HCT116 (cell line): ENCODE measurements around the gene GNB4. TPM values are rescaled to one million over a fixed set of nuclear protein-coding genes. Genes with fewer than 3 reads are reported as not detected.

ENCODE experiments used
- ATAC-seq: fragments of 200-7000 bp; cut with Tn5 transposase; 2 replicates; pipeline ENCODE4 v1.9.1; 2020; ENCODE audit warnings: mild to moderate bottlenecking, moderate library complexity
- Bru-seq: library from RNA; stranded (reverse); fragments of 400-500 nt; gene quantifications from one replicate; lab custom pipeline; 2021; lab: Mats Ljungman, UMichigan
- BruChase-seq, 2 experiments: library from RNA; stranded (reverse); fragments of 400-500 nt; gene quantifications; one replicate each; lab custom pipeline; 2021; lab: Mats Ljungman, UMichigan
- BruUV-seq: library from RNA; stranded (reverse); fragments of 400-500 nt; replicated peaks from 2 replicates; lab custom pipeline; 2021; lab: Mats Ljungman, UMichigan
- CTCF ChIA-PET: fragments of 300-600 bp; sonication (Branson Sonifier 250); formaldehyde crosslinking; loops from one replicate; lab custom pipeline; 2021; ENCODE audit warnings: antibody characterized with exemption; lab: Charles Lee
- POLR2A ChIA-PET: fragments of 300-600, 350-600 bp; sonication (Branson Sonifier 250); formaldehyde crosslinking; loops from one replicate; lab custom pipeline; 2021; ENCODE audit warnings: antibody characterized with exemption; lab: Charles Lee
- RAD21 ChIA-PET, 2 experiments: fragments of 300-600 bp; sonication (Branson Sonifier 250); formaldehyde crosslinking; loops; one replicate each; lab custom pipeline; 2023; ENCODE audit warnings: low total read pairs in 2 of 2; ENCODE audit not compliant: uncharacterized antibody in 2 of 2, unreplicated experiment in 2 of 2, low non-redundant PET in 1 of 2; lab: Charles Lee
- DNase-seq: peaks from one replicate; pipeline ENCODE4 v3.0.0-alpha.2; 2010; ENCODE audit warnings: low read depth, low spot score
- H2AFZ ChIP-seq: fragments of 200-600 bp; shearing (Covaris generic), sonication (generic); 2 replicates; pipeline ENCODE4 v1.6.1; 2017; ENCODE audit warnings: low read depth, mixed run types, mixed read lengths, antibody characterized with exemption, low read length; ENCODE audit not compliant: poor library complexity, severe bottlenecking
- H3K27ac ChIP-seq: 2 replicates; pipeline ENCODE4 v1.5.1; 2012; ENCODE audit warnings: low read depth, low read length
- H3K27me3 ChIP-seq: fragments of 200-600 bp; sonication (generic); 2 replicates; pipeline ENCODE4 v1.6.1; 2016; ENCODE audit warnings: mixed run types, low read length, mixed read lengths; ENCODE audit not compliant: insufficient read depth
- H3K36me3 ChIP-seq, 2 experiments: fragments of 200-500 bp in 1 of 2; fragments of 200-600 bp in 1 of 2; sonication (Bioruptor generic) in 1 of 2; sonication (generic) in 1 of 2; 2 replicates each; pipeline versions ENCODE4 v1.5.1 to v1.6.1; 2014 to 2016; ENCODE audit warnings: low read length in 2 of 2, inconsistent platforms in 1 of 2, mixed read lengths in 1 of 2, mixed run types in 1 of 2; ENCODE audit not compliant: insufficient read depth in 2 of 2, control insufficient read depth in 1 of 2
- H3K4me1 ChIP-seq, 2 experiments: fragments of 200-600 bp in 1 of 2; sonication (generic) in 1 of 2; 2 replicates each; pipeline versions ENCODE4 v1.5.1 to v1.6.1; 2012 to 2017; ENCODE audit warnings: low read length in 2 of 2, inconsistent platforms in 1 of 2, mild to moderate bottlenecking in 1 of 2, mixed read lengths in 1 of 2, mixed run types in 1 of 2, moderate library complexity in 1 of 2; ENCODE audit not compliant: insufficient read depth in 2 of 2, control insufficient read depth in 1 of 2
- H3K4me2 ChIP-seq: fragments of 200-600 bp; sonication (generic); 2 replicates; pipeline ENCODE4 v1.6.1; 2017; ENCODE audit warnings: mixed run types, low read length, mixed read lengths
- H3K4me3 ChIP-seq, 2 experiments: fragments of 200-600 bp in 1 of 2; sonication (generic) in 1 of 2; replicated peaks in 1 of 2; 2 replicates each; pipeline ENCODE4 v1.5.1; 2011 to 2016; ENCODE audit warnings: low read length in 2 of 2, control low read depth in 1 of 2, low read depth in 1 of 2, mild to moderate bottlenecking in 1 of 2, mixed read lengths in 1 of 2, mixed run types in 1 of 2
- H3K79me2 ChIP-seq: fragments of 200-600 bp; sonication (generic); 2 replicates; pipeline ENCODE4 v1.6.1; 2017; ENCODE audit warnings: mild to moderate bottlenecking, mixed run types, low read length, moderate library complexity, mixed read lengths; ENCODE audit not compliant: insufficient read depth
- H3K9ac ChIP-seq: fragments of 200-600 bp; sonication (generic); 2 replicates; pipeline ENCODE4 v1.6.1; 2016; ENCODE audit warnings: low read length, mixed read lengths
- H3K9me2 ChIP-seq: fragments of 200-600 bp; sonication (generic), shearing (Covaris generic); 2 replicates; pipeline ENCODE4 v1.6.1; 2017; ENCODE audit warnings: mixed run types, mild to moderate bottlenecking, moderate library complexity; ENCODE audit not compliant: insufficient read depth
- H3K9me3 ChIP-seq, 2 experiments: fragments of 200-500 bp in 1 of 2; fragments of 200-600 bp in 1 of 2; sonication (Bioruptor generic) in 1 of 2; sonication (generic) in 1 of 2; 2 replicates each; pipeline ENCODE4 v1.6.1; 2014 to 2017; ENCODE audit warnings: low read length in 2 of 2, mixed read lengths in 2 of 2, inconsistent platforms in 1 of 2, low read depth in 1 of 2, mild to moderate bottlenecking in 1 of 2, mixed run types in 1 of 2, moderate library complexity in 1 of 2; ENCODE audit not compliant: control insufficient read depth in 1 of 2, insufficient read depth in 1 of 2
- H4K20me1 ChIP-seq: fragments of 200-600 bp; sonication (generic), shearing (Covaris generic); 2 replicates; pipeline ENCODE4 v1.6.1; 2017; ENCODE audit warnings: mixed run types, mild to moderate bottlenecking, moderate library complexity; ENCODE audit not compliant: insufficient read depth
- CBX3 ChIP-seq: IDR thresholded peaks from 2 replicates; pipeline ENCODE4 v1.6.1; 2012; ENCODE audit warnings: low read depth
- CEBPB ChIP-seq: IDR thresholded peaks from 2 replicates; pipeline ENCODE4 v1.6.1; 2012; ENCODE audit warnings: low read depth
- CTCF ChIP-seq, 3 experiments: fragments of 200-600 bp in 1 of 3; sonication (generic) in 1 of 3; IDR thresholded peaks in 2 of 3; conservative IDR thresholded peaks in 1 of 3; 2 replicates each; pipeline ENCODE4 v1.5.1; 2012 to 2017; ENCODE audit warnings: low read depth in 2 of 3, low read length in 2 of 3, antibody characterized with exemption in 1 of 3, borderline replicate concordance in 1 of 3, control low read depth in 1 of 3, mild to moderate bottlenecking in 1 of 3, mixed read lengths in 1 of 3, mixed run types in 1 of 3, moderate library complexity in 1 of 3; ENCODE audit not compliant: insufficient read depth in 1 of 3
- ELF1 ChIP-seq: IDR thresholded peaks from 2 replicates; pipeline ENCODE4 v1.6.1; 2012; ENCODE audit warnings: low read depth, borderline replicate concordance
- EZH2 ChIP-seq: fragments of 200-600 bp; sonication (generic); IDR thresholded peaks from 2 replicates; pipeline ENCODE4 v1.6.1; 2017; ENCODE audit warnings: antibody characterized with exemption, mixed run types
- EZH2phosphoT487 ChIP-seq: fragments of 200-600 bp; IDR thresholded peaks from 2 replicates; pipeline ENCODE4 v1.6.1; 2018; ENCODE audit warnings: antibody characterized with exemption, borderline replicate concordance
- FOSL1 ChIP-seq: IDR thresholded peaks from 2 replicates; pipeline ENCODE4 v1.6.1; 2012; ENCODE audit warnings: low read depth
- JUND ChIP-seq: IDR thresholded peaks from 2 replicates; pipeline ENCODE4 v1.6.1; 2012
- POLR2A ChIP-seq: IDR thresholded peaks from 2 replicates; pipeline ENCODE4 v1.7.0; 2011; ENCODE audit warnings: borderline replicate concordance; ENCODE audit not compliant: insufficient read depth, insufficient read length; ENCODE audit errors: extremely low read depth
- POLR2AphosphoS5 ChIP-seq: IDR thresholded peaks from 2 replicates; pipeline ENCODE4 v1.6.1; 2011; ENCODE audit warnings: mild to moderate bottlenecking, low read depth, low read length, moderate library complexity
- REST ChIP-seq: IDR thresholded peaks from 2 replicates; pipeline ENCODE4 v1.6.1; 2012; ENCODE audit warnings: low read depth
- SRF ChIP-seq: IDR thresholded peaks from 2 replicates; pipeline ENCODE4 v1.6.1; 2012; ENCODE audit warnings: low read depth
- TCF7L2 ChIP-seq: IDR thresholded peaks from 2 replicates; pipeline ENCODE4 v1.7.0; 2011; ENCODE audit warnings: borderline replicate concordance, inconsistent platforms; ENCODE audit not compliant: insufficient read depth, insufficient read length; ENCODE audit errors: extremely low read depth
- YY1 ChIP-seq: IDR thresholded peaks from 2 replicates; pipeline ENCODE4 v1.6.1; 2011; ENCODE audit warnings: low read length, low read depth, moderate library complexity, mild to moderate bottlenecking; ENCODE audit not compliant: insufficient replicate concordance; ENCODE audit errors: extremely low read depth
- ZFX ChIP-seq: fragments of 450-650 bp; IDR thresholded peaks from 2 replicates; pipeline ENCODE4 v1.6.1; 2017
- ZNF274 ChIP-seq: fragments of 200-500 bp; sonication (Bioruptor generic); IDR thresholded peaks from 2 replicates; pipeline ENCODE4 v1.6.1; 2014; ENCODE audit warnings: mild to moderate bottlenecking, low read depth, low read length, inconsistent platforms
- intact Hi-C: fragments of 100-400 bp; cut with micrococcal nuclease; formaldehyde crosslinking; loops from 2 replicates; pipeline ENCODE4 v1.10.0; 2022
- long read RNA-seq: library from polyadenylated mRNA; unstranded; transcript quantifications from one replicate; pipeline ENCODE4 v2.0.0, GENCODE V29; 2021; ENCODE audit not compliant: unreplicated experiment
- polyA plus RNA-seq: library from polyadenylated mRNA; unstranded; fragments of >200 nt; gene quantifications from 2 replicates; pipeline ENCODE4 v1.2.1, GENCODE V29; 2012; ENCODE audit warnings: missing spikeins
- total RNA-seq: library from RNA; stranded (reverse); gene quantifications from one replicate; pipeline ENCODE4 v1.2.1, GENCODE V29; 2021; ENCODE audit not compliant: unreplicated experiment
- TF ChIP-seq, protein P1 (sequence below): IDR thresholded peaks from 2 replicates; pipeline ENCODE4 v1.6.1; 2011; ENCODE audit warnings: mild to moderate bottlenecking, low read length, moderate library complexity; ENCODE audit not compliant: insufficient replicate concordance; ENCODE audit errors: extremely low read depth

GNB4 gene
- total RNA-seq (0.10 TPM), Bru-seq, nascent RNA (percentile 7 among the genes with signal in this experiment), BruChase-seq, experiment 1, labeled RNA remaining after a 6-hour chase (percentile 6 among the genes with signal in this experiment), BruChase-seq, experiment 2, labeled RNA remaining after a 2-hour chase (percentile 8 among the genes with signal in this experiment)
- 0.20 TPM in 1 of 2 replicates, not detected in the other for polyA plus RNA-seq
- long read RNA-seq, partial matches to known transcripts, result 0 of 1 reads
- long read RNA-seq, other reads (novel, unspliced or antisense), result 1 of 1 reads

GRCh38 chr3:179451265-179452175 lies at the start of gene GNB4:
TSS of gene GNB4 (minus strand) at chr3:179451470. CDS start at chr3:179426200, 25,270 bp downstream.
- intact Hi-C loops, result no loop called here
- H3K27me3 ChIP-seq, result peaks cover 9% of the 10 kb centered on the region; the same call in 1 of the 2 replicates
- DNase-seq (no peak), ATAC-seq (no peak)
- no TSS peak for BruUV-seq
- no peaks in the 10 kb centered on the region for H3K9me2 ChIP-seq
- H4K20me1 ChIP-seq, result no peaks in the 10 kb centered on the region
- no peaks in the 10 kb centered on the region for H3K9me3 ChIP-seq
- no peak within 1 kb of the TSS for H3K4me2 ChIP-seq
- H3K79me2 ChIP-seq, result no peaks in the 10 kb centered on the region
- no peak within 1 kb of the TSS for H3K9ac ChIP-seq
- ChIA-PET RAD21 (no interaction called here), POLR2A (no interaction called here), CTCF (no interaction called here)
- H3K27ac ChIP-seq, result no peak within 1 kb of the TSS
- no peak within 1 kb of the TSS for H2AFZ ChIP-seq
- no peaks in the 10 kb centered on the region for H3K4me1 ChIP-seq
- no peak within 1 kb of the TSS for H3K4me3 ChIP-seq
- no peaks in the 10 kb centered on the region for H3K36me3 ChIP-seq
- TF ChIP-seq POLR2A (no peak), POLR2AphosphoS5 (no peak), YY1 (no peak), ELF1 (no peak), CEBPB (no peak), FOSL1 (no peak), CBX3 (no peak), ZNF274 (no peak), SRF (no peak), CTCF (IDR thresholded peaks at IDR 0.05 in 2 of 3, conservative IDR thresholded peaks at IDR 0.05 in 1 of 3; ENCODE audit: borderline replicate concordance in 1 of 3, insufficient read depth in 1 of 3, low read depth in 2 of 3, low read length in 2 of 3) (no peak), JUND (no peak), REST (no peak), EZH2 (no peak), TCF7L2 (no peak), ZFX (no peak), EZH2phosphoT487 (no peak)
- TF ChIP-seq, protein P1, sequence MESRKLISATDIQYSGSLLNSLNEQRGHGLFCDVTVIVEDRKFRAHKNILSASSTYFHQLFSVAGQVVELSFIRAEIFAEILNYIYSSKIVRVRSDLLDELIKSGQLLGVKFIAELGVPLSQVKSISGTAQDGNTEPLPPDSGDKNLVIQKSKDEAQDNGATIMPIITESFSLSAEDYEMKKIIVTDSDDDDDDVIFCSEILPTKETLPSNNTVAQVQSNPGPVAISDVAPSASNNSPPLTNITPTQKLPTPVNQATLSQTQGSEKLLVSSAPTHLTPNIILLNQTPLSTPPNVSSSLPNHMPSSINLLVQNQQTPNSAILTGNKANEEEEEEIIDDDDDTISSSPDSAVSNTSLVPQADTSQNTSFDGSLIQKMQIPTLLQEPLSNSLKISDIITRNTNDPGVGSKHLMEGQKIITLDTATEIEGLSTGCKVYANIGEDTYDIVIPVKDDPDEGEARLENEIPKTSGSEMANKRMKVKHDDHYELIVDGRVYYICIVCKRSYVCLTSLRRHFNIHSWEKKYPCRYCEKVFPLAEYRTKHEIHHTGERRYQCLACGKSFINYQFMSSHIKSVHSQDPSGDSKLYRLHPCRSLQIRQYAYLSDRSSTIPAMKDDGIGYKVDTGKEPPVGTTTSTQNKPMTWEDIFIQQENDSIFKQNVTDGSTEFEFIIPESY, result no peak
